A549 (cell line): Measurements from ENCODE around the gene ALKBH6. TPM values are rescaled to one million over a fixed set of nuclear protein-coding genes. Genes with fewer than 3 reads are reported as not detected.
A peak's percentile ranks its signal among the peaks of the same experiment; 100 is the strongest.

ENCODE experiments used
- ATAC-seq, 2 experiments: fragments of 200-7000 bp in 1 of 2; fragments of >200 bp in 1 of 2; cut with Nextera tagmentation in 1 of 2; cut with Tn5 transposase in 1 of 2; 3 replicates each; pipeline versions ENCODE4 v1.8.0 to v1.9.1; 2018 to 2020; ENCODE audit warnings: mild to moderate bottlenecking in 1 of 2, moderate library complexity in 1 of 2
- CTCF ChIA-PET: fragments of 300-600 bp; sonication (Branson Sonifier 250); formaldehyde crosslinking; extraction: SDS; loops from one replicate; lab custom pipeline; 2021; ENCODE audit warnings: antibody characterized with exemption, inconsistent platforms; lab: Yijun Ruan, JAX
- POLR2A ChIA-PET: fragments of 350-600 bp; formaldehyde crosslinking; extraction: SDS; loops from one replicate; lab custom pipeline; 2021; ENCODE audit warnings: antibody characterized with exemption, inconsistent platforms; lab: Yijun Ruan, JAX
- DNase-seq, 2 experiments: peaks; one replicate each; pipeline versions ENCODE4 v3.0.0 to v3.0.0-alpha.2; 2011 to 2016; ENCODE audit warnings: low read depth in 1 of 2, low spot score in 1 of 2
- FAIRE-seq: peaks from 2 replicates; lab custom pipeline; 2011; peaks lifted over from hg19 to GRCh38; lab: Jason Lieb, UNC
- H3K27ac ChIP-seq, 2 experiments: fragments of >200 bp; sonication (Bioruptor Twin); formaldehyde crosslinking; 3 replicates each; pipeline ENCODE4 v1.5.1; 2016 to 2017
- H3K4me1 ChIP-seq: fragments of >200 bp; sonication (Bioruptor Twin); formaldehyde crosslinking; 3 replicates; pipeline ENCODE4 v1.6.1; 2016
- H3K4me2 ChIP-seq: fragments of >200 bp; sonication (Bioruptor Twin); formaldehyde crosslinking; 3 replicates; pipeline ENCODE4 v1.6.1; 2016
- H3K4me3 ChIP-seq: fragments of >200 bp; sonication (Bioruptor Twin); formaldehyde crosslinking; 3 replicates; pipeline ENCODE4 v1.5.1; 2016
- H3K9me3 ChIP-seq: fragments of >200 bp; sonication (Bioruptor Twin); formaldehyde crosslinking; 3 replicates; pipeline ENCODE4 v1.6.1; 2016
- ATOH8 ChIP-seq: fragments of 250-450 bp; sonication (Bioruptor Pico); IDR thresholded peaks from 2 replicates; pipeline ENCODE4 v1.5.0; 2020; ENCODE audit warnings: low read depth, mild to moderate bottlenecking, moderate library complexity
- CEBPB ChIP-seq, 2 experiments: fragments of >200 bp in 1 of 2; sonication (Bioruptor Twin) in 1 of 2; formaldehyde crosslinking in 1 of 2; IDR thresholded peaks; 2 replicates each; pipeline ENCODE4 v1.6.1; 2012 to 2016
- CTCF ChIP-seq: fragments of >200 bp; sonication (Bioruptor Twin); formaldehyde crosslinking; IDR thresholded peaks from 3 replicates; pipeline ENCODE4 v1.5.1; 2016
- EHMT2 ChIP-seq: fragments of 200-600 bp; sonication (generic); IDR thresholded peaks from 2 replicates; pipeline ENCODE4 v1.6.1; 2016; ENCODE audit warnings: antibody characterized with exemption, low read depth, mild to moderate bottlenecking, moderate library complexity
- ELK1 ChIP-seq: fragments of 150-350 bp; IDR thresholded peaks from 2 replicates; pipeline ENCODE4 v1.6.1; 2014; ENCODE audit warnings: low read depth, mild to moderate bottlenecking, low read length
- JUNB ChIP-seq: fragments of >200 bp; sonication (Bioruptor Twin); formaldehyde crosslinking; IDR thresholded peaks from 2 replicates; pipeline ENCODE4 v1.6.1; 2016
- KDM5A ChIP-seq: fragments of 200-600 bp; sonication (generic); IDR thresholded peaks from 2 replicates; pipeline ENCODE4 v1.6.1; 2016; ENCODE audit warnings: antibody characterized with exemption, mild to moderate bottlenecking
- NFE2L2 ChIP-seq: fragments of 150-350 bp; conservative IDR thresholded peaks from 2 replicates; pipeline ENCODE4 v1.6.1; 2014; ENCODE audit warnings: low read length
- NPAS2 ChIP-seq: fragments of 250-450 bp; sonication (Bioruptor Pico); IDR thresholded peaks from 2 replicates; pipeline ENCODE4 v1.8.0; 2022; ENCODE audit warnings: mild to moderate bottlenecking, moderate library complexity, borderline replicate concordance
- PHF8 ChIP-seq: fragments of 200-600 bp; sonication (generic); IDR thresholded peaks from 2 replicates; pipeline ENCODE4 v1.6.1; 2016; ENCODE audit warnings: low read depth, mild to moderate bottlenecking, antibody characterized with exemption, moderate library complexity, borderline replicate concordance
- REST ChIP-seq: fragments of 200-600 bp; sonication (generic); IDR thresholded peaks from 2 replicates; pipeline ENCODE4 v1.6.1; 2016; ENCODE audit warnings: antibody characterized with exemption, mild to moderate bottlenecking, moderate library complexity
- WGBS: methylation state at CpG from one replicate; pipeline ENCODE4 v1.1.6; 2017; ENCODE audit errors: missing lambda C conversion rate; 5-methylcytosine and 5-hydroxymethylcytosine counted together
- polyA plus RNA-seq, 4 experiments: library from polyadenylated mRNA; depleted of rRNA in 3 of 4; stranded (reverse); fragments of >200 nt; fragmentation: RNase III in 1 of 4; extraction: RNeasy Plus Mini Kit Qiagen cat#74134 plus additional on column Dnase treatment in 1 of 4; gene quantifications; 2 replicates in 3 of 4; 3 replicates in 1 of 4; pipeline ENCODE4 v1.2.3, GENCODE V29; 2011 to 2017

ALKBH6 gene
- polyA plus RNA-seq, 2 of the 4 experiments (the other 2 are of a cell fraction) = 34.2 to 47.1 TPM

- TF ChIP-seq NPAS2 (CRISPR knock-in tag) (no peak), KDM5A (no peak), REST (no peak), PHF8 (no peak)
Measured at GRCh38 chr19:35978271-35978670, 35.7 kb downstream of the ALKBH6 start (continued).

- H3K4me2 ChIP-seq = no peak overlapping the region
- WGBS = 29% methylated on average over 14 of the region's 14 CpGs
- ChIA-PET POLR2A (no interaction called here), CTCF (interaction anchor here (0.5 to 2.6 kb wide), 8 partner anchors 9 to 467 kb away, joined by 3 to 10 read pairs (median 4); no protein-coding TSS in a partner anchor)
- H3K27ac ChIP-seq = no peak overlapping the region
- H3K9me3 ChIP-seq = 0 out of 3 replicates have a peak, but pooled peaks cover 3% of the 10 kb centered on the region
- ATAC-seq (peak; percentile 61 to 84), FAIRE-seq (peak; percentile 32), DNase-seq (peak; percentile 66 to 76)
- 0 out of 3 replicates have a peak, but pooled peaks have one; percentile 13 for TF ChIP-seq CTCF
- TF ChIP-seq REST = no peak
- 0 out of 2 replicates have a peak, but pooled peaks have one; percentile 23 for TF ChIP-seq ATOH8 (CRISPR knock-in tag)
- TF ChIP-seq JUNB = no peak
- TF ChIP-seq CEBPB (IDR thresholded peaks at IDR 0.05) = no peak
- H3K4me1 ChIP-seq = no peaks in the 10 kb centered on the region
- no peak overlapping the region for H3K4me3 ChIP-seq
Measured at GRCh38 chr19:35977446-35978222, 36.4 kb downstream of the ALKBH6 start.

GRCh38 chr19:35975608-35976214 is 38.3 kb downstream of the ALKBH6 start:
- no peaks in the 10 kb centered on the region for H3K9me3 ChIP-seq
- WGBS = 31% methylated on average over 5 of the region's 5 CpGs
- no peaks in the 10 kb centered on the region for H3K4me1 ChIP-seq
- no peak overlapping the region for H3K4me2 ChIP-seq
- no peak overlapping the region for H3K4me3 ChIP-seq
- ATAC-seq = no peak
- ChIA-PET CTCF (interaction anchor here (0.5 to 2.6 kb wide), 11 partner anchors 10 to 465 kb away, joined by 3 to 10 read pairs (median 5); no protein-coding TSS in a partner anchor), POLR2A (interaction anchor here (0.6 kb wide), 1 partner anchor 92 kb away, joined by 3 read pairs; no protein-coding TSS in a partner anchor)
- peak in 1 of 2 experiments; percentile 64 for DNase-seq
- peak; percentile 97 for FAIRE-seq
- TF ChIP-seq REST = peak; percentile 97
- no peak for TF ChIP-seq ELK1
- no peak for TF ChIP-seq NFE2L2
- peak; percentile 98 for TF ChIP-seq EHMT2
- H3K27ac ChIP-seq = no peak overlapping the region
